AG04449 (cell line): ENCODE measurements around the gene RBMS2.
A peak's percentile ranks its signal among the peaks of the same experiment; 100 is the strongest.

Experiments used
- CTCF ChIA-PET: fragments of 350-600 bp; formaldehyde crosslinking; extraction: SDS; loops from one replicate; lab custom pipeline; 2021; ENCODE audit warnings: antibody characterized with exemption; lab: Yijun Ruan, JAX
- POLR2A ChIA-PET: fragments of 400-600, 350-600 bp; formaldehyde crosslinking; extraction: SDS; loops from one replicate; lab custom pipeline; 2020; ENCODE audit warnings: antibody characterized with exemption, inconsistent platforms; lab: Yijun Ruan, JAX
- DNase-seq: peaks from one replicate; pipeline ENCODE4 v3.0.0-alpha.2; 2010; ENCODE audit warnings: low read depth, low spot score
- H3K4me3 ChIP-seq: 2 replicates; pipeline ENCODE4 v1.5.1; 2011; ENCODE audit warnings: low read depth, mild to moderate bottlenecking, control low read depth, low read length
- TF ChIP-seq, protein P1 (sequence below): IDR thresholded peaks from one replicate; pipeline ENCODE4 v1.5.1; 2011; ENCODE audit warnings: mild to moderate bottlenecking, moderate library complexity, low read length, control low read depth, inconsistent platforms; ENCODE audit not compliant: insufficient read depth; ENCODE audit errors: missing control alignments

RBMS2 gene

DNA sequence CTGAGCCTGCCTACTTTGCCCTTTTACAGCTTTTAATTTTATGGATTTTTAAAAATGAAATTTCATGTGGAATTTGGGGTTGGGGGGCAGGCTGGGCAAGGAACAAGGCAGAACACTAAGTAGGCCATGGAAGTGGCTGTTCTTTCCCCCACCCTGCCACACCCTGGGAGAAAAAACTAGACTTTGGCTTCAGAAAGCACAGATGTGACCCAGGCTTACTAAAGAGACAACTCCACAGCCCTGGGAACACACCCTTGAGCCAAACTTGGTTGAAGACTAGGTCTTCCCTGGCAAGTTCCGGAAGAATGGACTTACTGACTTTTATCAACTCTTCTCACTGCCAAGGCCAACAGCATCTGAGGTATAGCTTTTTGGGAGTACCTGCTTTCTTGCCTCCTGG is 68.2 kb downstream of the RBMS2 start:
- ChIA-PET POLR2A (interaction anchor here (0.6 kb wide), 1 partner anchor 16 kb away, joined by 3 read pairs; no protein-coding TSS in a partner anchor), CTCF (interaction anchor here (1.2 to 13.4 kb wide), 11 partner anchors 9 to 94 kb away, joined by 3 to 248 read pairs (median 9); no protein-coding TSS in a partner anchor)
- no peak overlapping the region for H3K4me3 ChIP-seq
- TF ChIP-seq, protein P1, sequence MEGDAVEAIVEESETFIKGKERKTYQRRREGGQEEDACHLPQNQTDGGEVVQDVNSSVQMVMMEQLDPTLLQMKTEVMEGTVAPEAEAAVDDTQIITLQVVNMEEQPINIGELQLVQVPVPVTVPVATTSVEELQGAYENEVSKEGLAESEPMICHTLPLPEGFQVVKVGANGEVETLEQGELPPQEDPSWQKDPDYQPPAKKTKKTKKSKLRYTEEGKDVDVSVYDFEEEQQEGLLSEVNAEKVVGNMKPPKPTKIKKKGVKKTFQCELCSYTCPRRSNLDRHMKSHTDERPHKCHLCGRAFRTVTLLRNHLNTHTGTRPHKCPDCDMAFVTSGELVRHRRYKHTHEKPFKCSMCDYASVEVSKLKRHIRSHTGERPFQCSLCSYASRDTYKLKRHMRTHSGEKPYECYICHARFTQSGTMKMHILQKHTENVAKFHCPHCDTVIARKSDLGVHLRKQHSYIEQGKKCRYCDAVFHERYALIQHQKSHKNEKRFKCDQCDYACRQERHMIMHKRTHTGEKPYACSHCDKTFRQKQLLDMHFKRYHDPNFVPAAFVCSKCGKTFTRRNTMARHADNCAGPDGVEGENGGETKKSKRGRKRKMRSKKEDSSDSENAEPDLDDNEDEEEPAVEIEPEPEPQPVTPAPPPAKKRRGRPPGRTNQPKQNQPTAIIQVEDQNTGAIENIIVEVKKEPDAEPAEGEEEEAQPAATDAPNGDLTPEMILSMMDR = no peak
- DNase-seq = no peak

DNA sequence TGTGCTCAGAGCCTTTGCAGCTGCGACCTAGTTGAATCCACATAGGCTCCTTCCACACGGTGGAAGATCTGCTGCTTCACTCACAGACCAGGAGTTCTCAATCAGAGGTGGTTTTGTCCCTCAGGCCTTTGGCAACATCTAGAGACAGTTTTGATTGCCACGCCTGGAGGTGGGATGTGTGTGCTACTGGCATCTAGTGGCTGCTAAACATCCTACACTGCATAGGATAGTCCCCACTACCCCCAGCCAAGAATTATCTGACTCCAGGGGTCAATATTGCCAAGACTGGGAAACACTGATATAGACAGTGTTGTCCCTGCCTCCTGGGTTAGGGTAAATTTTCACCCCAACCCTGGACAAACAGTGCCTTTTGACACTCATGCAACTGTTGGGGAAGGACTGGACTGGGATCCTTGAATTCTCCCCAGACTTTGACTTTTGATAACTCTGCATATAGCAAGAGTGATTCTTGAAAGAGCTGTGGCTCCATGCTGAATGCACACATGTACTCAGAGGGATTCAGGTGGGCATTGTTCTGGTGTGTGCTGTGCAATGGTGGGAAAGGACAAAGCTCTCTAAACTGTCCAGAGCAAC is 68.7 kb downstream of the RBMS2 start:
- CTCF ChIA-PET = interaction anchor here (1.4 to 13.4 kb wide), 14 partner anchors 9 to 95 kb away, joined by 4 to 248 read pairs (median 6); partner anchors contain the start of gene RBMS2
- no peak for DNase-seq
- POLR2A ChIA-PET = no interaction called here
- H3K4me3 ChIP-seq = no peak overlapping the region
- TF ChIP-seq, protein P1 = peak; percentile 41

DNA sequence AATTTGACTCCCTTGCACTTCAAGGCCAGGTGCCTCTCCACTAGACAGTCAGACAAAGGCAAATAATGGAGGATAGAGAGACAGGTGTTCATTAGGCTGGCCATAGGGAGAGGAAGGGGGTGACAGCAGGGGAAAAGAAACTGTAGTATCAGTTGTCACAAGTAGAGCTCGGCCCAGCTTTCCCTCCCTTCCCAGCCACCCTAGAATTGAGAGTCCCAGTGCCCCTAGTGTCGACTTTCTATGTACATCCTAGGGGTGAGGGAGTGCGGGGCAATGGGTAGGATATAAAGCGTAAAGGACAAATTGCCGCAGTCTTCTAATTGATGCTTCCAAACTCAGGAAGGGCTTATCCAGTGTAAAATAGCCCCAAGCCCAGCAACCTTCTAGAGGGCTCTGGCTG is 69.5 kb downstream of the RBMS2 start:
- TF ChIP-seq, protein P1 = no peak
- no peak overlapping the region for H3K4me3 ChIP-seq
- CTCF ChIA-PET = interaction anchor here (1.5 to 13.4 kb wide), 12 partner anchors 10 to 89 kb away, joined by 4 to 248 read pairs (median 6); partner anchors contain the start of gene RBMS2
- DNase-seq = no peak
- POLR2A ChIA-PET = no interaction called here

DNA sequence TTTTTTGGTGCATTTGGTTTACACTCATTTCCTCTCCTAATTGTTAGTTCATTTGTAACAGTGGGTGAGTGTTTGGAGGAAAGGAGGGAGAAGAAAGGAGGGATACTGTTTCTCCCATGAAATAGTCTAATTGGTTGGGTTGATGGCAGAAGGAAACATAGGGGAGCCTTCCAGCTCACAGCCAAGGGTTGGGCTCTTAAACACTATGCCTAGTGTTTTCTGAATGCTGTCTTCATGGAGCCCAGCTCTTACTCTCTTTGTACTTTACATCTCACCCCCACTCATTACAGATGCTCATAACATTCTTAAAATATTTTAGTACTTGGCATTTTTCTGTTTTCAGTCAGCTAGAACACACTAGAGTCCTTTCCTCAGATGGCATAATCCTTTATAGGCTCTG is 70.3 kb downstream of the RBMS2 start:
- POLR2A ChIA-PET = no interaction called here
- no peak overlapping the region for H3K4me3 ChIP-seq
- CTCF ChIA-PET = interaction anchor here (1.7 to 13.4 kb wide), 10 partner anchors 10 to 85 kb away, joined by 4 to 248 read pairs (median 8); partner anchors contain the start of gene RBMS2
- no peak for DNase-seq
- TF ChIP-seq, protein P1 = no peak

DNA sequence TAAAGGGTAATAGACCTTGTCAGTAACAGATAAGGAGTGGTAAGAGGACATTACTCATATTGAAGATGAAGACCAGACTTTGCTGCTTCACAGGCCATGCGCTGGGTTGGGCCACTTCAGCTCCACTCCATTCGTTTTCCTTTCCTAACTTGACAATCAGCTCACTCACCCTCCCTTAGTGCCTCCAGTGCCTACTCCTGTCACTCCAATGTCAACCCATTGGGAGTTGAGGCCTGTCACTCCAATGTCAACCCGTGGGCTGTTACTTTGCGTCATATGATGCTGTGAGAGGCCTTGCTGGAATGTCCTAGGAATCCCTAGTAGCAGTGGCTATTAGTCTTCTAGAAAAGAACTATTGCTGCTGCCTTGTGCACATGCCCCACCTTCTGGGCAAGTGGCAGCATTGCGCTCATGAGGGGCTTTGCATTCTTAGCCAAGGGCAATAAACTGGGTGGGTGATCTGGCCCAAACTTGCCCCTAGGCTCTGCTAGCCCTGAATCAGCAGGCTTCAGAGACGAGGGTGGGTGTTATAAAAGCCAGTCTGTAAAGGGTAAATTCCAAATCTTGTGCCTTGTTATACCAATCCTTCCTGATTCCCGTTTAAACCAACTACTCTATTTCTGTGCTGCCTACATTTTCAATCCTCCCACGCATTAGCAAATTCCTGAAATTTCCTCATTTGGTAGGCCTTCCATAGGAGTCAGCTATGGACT is 72.4 kb downstream of the RBMS2 start:
- ChIA-PET CTCF (interaction anchor here (0.7 to 13.4 kb wide), 25 partner anchors 9 to 455 kb away, joined by 3 to 248 read pairs (median 4); partner anchors contain the start of genes BAZ2A and RBMS2), POLR2A (no interaction called here)
- DNase-seq = peak; percentile 46
- no peak overlapping the region for H3K4me3 ChIP-seq
- TF ChIP-seq, protein P1 = peak; percentile 89

DNA sequence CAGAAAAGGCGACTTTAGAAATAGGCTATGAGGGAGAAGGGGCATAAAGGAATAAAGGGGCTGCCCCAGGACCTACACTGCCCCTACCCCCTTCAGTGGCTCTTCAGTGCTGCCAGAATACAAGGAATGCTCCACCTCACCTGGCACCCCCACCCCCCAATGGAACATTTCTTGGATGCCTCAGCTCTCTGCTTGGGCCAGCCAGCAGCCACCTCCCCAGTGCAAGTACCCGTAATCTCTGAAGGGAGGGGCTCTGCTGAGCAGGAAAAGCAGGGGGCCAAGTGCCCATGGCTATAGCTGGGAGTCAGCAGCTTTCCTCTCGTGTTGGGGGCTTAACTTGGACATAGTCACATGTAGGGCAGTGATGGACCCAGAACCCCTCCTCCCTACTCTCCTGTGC is 75.2 kb downstream of the RBMS2 start:
- ChIA-PET CTCF (interaction anchor here (1.1 to 13.4 kb wide), 2 partner anchors 40 to 83 kb away, joined by 4 to 248 read pairs; no protein-coding TSS in a partner anchor), POLR2A (interaction anchor here (0.8 kb wide), 1 partner anchor 298 kb away, joined by 3 read pairs; no protein-coding TSS in a partner anchor)
- DNase-seq = no peak
- no peak overlapping the region for H3K4me3 ChIP-seq
- TF ChIP-seq, protein P1 = no peak
